HUES64 (cell line): ENCODE data around the gene SRD5A3.

Source experiments
- H3K27ac ChIP-seq: 2 replicates; pipeline ENCODE4 v1.7.0; 2013; ENCODE audit warnings: low read depth, low read length, inconsistent platforms
- H3K27me3 ChIP-seq: 2 replicates; pipeline ENCODE4 v1.6.1; 2013; ENCODE audit warnings: mild to moderate bottlenecking, low read length; ENCODE audit not compliant: insufficient read depth
- H3K36me3 ChIP-seq: 2 replicates; pipeline ENCODE4 v1.6.1; 2013; ENCODE audit warnings: mild to moderate bottlenecking, low read length; ENCODE audit not compliant: insufficient read depth
- H3K4me1 ChIP-seq: 2 replicates; pipeline ENCODE4 v1.6.1; 2013; ENCODE audit warnings: mild to moderate bottlenecking, low read length, moderate library complexity; ENCODE audit not compliant: insufficient read depth
- H3K4me3 ChIP-seq: 2 replicates; pipeline ENCODE4 v1.5.1; 2013; ENCODE audit warnings: mild to moderate bottlenecking, low read length, moderate library complexity
- H3K9ac ChIP-seq: 2 replicates; pipeline ENCODE4 v1.6.1; 2013; ENCODE audit warnings: mild to moderate bottlenecking, low read depth, low read length
- H3K9me3 ChIP-seq: 2 replicates; pipeline ENCODE4 v1.6.1; 2013; ENCODE audit warnings: low read depth, low read length; ENCODE audit not compliant: insufficient read depth
- WGBS: fragments of 150-250, 120-280 bp; methylation state at CpG from one replicate; pipeline ENCODE4 v1.1.7; 2013; ENCODE audit warnings: missing lambda C conversion rate; 5-methylcytosine and 5-hydroxymethylcytosine counted together

Gene SRD5A3

DNA sequence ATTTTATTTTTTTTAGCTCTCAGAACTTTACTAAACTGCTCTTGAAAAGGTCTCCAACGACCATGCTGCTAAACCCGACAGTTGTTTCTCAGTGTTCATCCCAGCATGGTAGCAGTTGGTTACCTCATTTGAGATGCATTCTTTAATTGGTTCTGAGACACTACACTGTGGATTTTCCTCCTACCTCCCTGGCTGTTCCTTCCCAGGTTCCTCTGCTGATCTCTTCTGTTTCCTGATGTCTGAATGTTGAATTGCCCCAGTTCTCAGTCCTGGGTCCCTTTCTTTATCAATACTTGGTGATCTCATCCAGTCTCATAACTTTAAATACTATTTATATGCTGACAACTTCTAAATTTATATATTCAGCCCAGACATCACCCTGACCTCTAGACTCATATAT is 30.7 kb downstream of the SRD5A3 start:
- 85% methylated on average over 2 of the region's 2 CpGs for WGBS
- Histone ChIP-seq H3K9me3 (no peaks in the 10 kb centered on the region), H3K36me3 (no peaks in the 10 kb centered on the region), H3K4me3 (no peak overlapping the region), H3K27ac (no peak overlapping the region), H3K27me3 (no peaks in the 10 kb centered on the region), H3K4me1 (no peaks in the 10 kb centered on the region), H3K9ac (no peak overlapping the region)

DNA sequence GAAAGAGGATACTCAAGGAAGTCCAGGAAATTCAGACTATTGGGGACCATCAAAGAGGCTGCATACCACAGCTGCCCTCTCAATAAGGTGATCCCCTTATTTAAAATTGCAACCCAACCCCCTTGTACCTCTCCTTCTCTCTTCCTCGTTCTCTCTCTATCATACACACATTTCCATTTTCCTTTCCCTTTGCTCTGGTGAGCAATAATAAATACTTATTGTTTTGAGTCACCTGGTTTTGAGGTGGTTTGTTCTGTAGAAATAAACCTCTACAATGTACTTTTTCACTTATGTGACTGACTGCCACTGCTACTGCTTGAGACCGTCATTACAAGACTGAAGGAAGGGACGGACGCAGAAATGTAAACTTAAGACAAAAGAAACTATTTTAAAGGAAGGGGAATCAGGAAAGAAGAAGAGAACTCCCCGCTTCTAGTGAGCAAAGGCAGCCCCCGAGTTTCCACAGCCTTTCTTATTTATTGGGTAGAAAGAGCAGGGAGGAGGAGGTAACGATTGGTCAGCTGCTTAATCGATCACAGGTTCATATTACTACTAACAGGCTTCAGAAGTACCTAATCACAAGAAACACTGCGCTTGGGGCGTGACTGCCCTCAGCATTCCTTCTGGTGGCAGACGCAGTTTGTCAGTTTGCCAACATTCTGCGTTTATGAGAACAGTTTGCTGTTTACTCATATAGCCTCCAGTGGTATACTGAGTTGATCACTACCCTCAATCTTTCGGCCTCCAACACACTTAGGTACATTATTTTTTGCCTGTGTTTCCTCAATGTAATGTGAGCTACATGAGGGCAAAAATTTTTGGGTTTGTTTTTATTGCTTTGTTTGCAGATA is 32.8 kb downstream of the SRD5A3 start:
- no peaks in the 10 kb centered on the region for H3K36me3 ChIP-seq
- H3K27me3 ChIP-seq = no peaks in the 10 kb centered on the region
- no peak overlapping the region for H3K4me3 ChIP-seq
- no peak overlapping the region for H3K9ac ChIP-seq
- no peaks in the 10 kb centered on the region for H3K4me1 ChIP-seq
- H3K9me3 ChIP-seq = no peaks in the 10 kb centered on the region
- WGBS = 94% methylated on average over 12 of the region's 13 CpGs
- H3K27ac ChIP-seq = no peak overlapping the region

DNA sequence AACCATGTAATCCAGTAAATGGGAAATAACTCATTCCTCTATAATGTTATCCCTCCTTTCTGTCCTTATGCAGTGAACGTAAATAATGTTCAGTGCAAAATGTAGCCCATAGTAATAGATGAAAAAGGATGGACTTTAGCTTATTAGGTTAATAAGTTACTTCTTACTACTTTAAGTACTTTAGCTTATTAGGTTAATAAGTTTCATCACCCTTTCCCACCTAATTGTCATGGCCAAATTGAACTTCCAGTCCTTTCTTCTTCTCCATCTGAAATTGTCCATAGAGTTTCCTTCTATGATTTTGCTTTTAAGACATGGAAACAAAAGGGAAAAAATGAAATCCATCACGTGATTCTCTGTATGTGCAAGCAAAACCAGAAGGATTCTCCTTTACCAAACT is 34.5 kb downstream of the SRD5A3 start:
- Histone ChIP-seq H3K4me1 (no peaks in the 10 kb centered on the region), H3K36me3 (no peaks in the 10 kb centered on the region), H3K9me3 (no peaks in the 10 kb centered on the region), H3K9ac (no peak overlapping the region), H3K27ac (no peak overlapping the region), H3K4me3 (no peak overlapping the region), H3K27me3 (no peaks in the 10 kb centered on the region)
- WGBS = 88% methylated on average over 1 of the region's 2 CpGs

DNA sequence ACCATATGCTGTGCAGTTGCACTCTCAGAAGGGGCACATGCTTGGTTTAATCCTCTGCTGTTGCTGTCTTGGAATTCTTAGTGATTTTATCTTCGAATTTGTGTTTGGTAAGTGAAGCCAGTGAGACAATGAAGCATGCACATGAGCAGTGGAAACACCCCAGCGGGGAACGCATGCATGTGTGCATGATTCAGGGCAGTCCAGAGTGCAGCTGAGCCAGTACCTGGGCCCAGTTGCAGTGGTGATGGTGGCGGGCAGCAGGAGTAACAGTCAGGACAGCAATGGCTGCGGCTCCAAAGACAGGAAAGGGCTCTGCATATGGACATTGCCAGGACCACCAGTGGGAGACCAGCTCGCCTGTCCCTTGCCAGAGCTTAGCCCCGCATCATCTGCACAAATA is 35.5 kb downstream of the SRD5A3 start:
- Histone ChIP-seq H3K4me3 (no peak overlapping the region), H3K36me3 (no peaks in the 10 kb centered on the region), H3K27me3 (no peaks in the 10 kb centered on the region), H3K9me3 (no peaks in the 10 kb centered on the region), H3K27ac (no peak overlapping the region), H3K9ac (no peak overlapping the region), H3K4me1 (0 out of 2 replicates have a peak, but pooled peaks cover 2% of the 10 kb centered on the region)
- WGBS = 91% methylated on average over 7 of the region's 7 CpGs

DNA sequence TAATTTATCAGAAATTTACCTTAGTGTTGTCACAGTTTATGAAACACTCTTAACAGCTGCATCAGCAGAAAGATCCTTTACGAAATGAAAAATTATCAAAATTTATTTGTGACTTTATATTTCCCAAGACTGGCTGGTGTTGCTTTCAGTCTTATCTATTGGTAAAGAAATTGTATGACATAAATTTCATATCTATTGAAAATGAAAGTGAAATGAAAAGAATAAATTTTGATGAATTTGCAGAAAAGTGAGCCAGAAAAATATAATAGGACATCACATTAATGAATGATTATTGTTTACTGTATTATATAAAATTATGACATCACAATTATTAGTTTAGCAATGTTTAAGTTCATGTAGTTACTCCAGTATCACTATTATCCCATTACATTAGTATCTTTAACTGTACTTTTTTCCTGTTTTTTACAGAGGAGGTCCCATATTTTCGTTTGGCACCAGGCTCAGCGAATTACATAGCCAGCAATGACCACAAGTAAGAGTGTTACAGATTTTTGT is 36.5 kb downstream of the SRD5A3 start:
- Histone ChIP-seq H3K27me3 (no peaks in the 10 kb centered on the region), H3K9me3 (no peaks in the 10 kb centered on the region), H3K4me1 (0 out of 2 replicates have a peak, but pooled peaks cover 2% of the 10 kb centered on the region), H3K36me3 (no peaks in the 10 kb centered on the region), H3K9ac (no peak overlapping the region), H3K4me3 (no peak overlapping the region), H3K27ac (no peak overlapping the region)
- WGBS = 94% methylated on average over 2 of the region's 3 CpGs

DNA sequence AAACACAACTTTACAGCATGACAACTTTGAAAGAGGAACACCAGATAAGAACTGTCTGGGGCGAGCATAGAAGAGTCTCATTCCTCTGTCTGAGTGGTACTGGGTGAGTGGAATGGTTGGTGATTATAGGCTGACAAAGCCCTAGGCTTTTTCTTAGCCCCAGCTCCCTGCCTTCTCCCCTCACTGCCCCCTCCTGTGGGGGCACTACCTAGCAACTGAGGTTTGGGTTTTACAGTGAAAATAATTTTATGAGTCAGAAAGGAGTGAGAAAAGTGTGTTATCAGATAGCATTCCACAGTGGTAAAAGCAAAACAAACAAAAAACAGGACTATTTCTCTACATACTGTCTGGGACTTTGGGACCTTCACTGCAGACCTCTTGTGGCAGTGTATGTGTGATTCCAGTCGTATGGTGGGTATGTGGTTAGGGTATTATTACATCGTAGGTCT is 39.2 kb downstream of the SRD5A3 start:
- WGBS = 92% methylated on average over 3 of the region's 3 CpGs
- H3K27ac ChIP-seq = no peak overlapping the region
- H3K9ac ChIP-seq = no peak overlapping the region
- 0 out of 2 replicates have a peak, but pooled peaks cover 2% of the 10 kb centered on the region for H3K4me1 ChIP-seq
- no peak overlapping the region for H3K4me3 ChIP-seq
- no peaks in the 10 kb centered on the region for H3K36me3 ChIP-seq
- no peaks in the 10 kb centered on the region for H3K27me3 ChIP-seq
- no peaks in the 10 kb centered on the region for H3K9me3 ChIP-seq

DNA sequence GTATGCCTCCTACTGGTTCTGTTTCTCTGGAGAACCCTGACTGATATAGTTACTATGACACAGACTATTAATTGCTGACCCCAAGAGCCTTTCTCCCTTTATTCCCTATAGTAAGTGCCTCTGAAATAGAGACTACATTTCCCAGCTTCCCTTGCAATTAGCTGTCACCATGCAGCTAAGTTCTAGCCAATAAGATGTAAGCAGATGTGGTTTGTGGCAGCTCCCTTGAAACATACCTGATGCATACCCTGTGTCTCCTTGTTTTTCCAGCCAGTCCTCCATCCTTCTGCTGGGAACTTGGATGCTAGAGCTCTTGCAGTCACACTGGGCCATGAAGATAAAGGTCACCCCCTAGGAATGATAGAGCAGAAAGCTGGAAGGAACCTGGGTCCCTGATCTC is 40.0 kb downstream of the SRD5A3 start:
- Histone ChIP-seq H3K9ac (no peak overlapping the region), H3K4me1 (0 out of 2 replicates have a peak, but pooled peaks cover 2% of the 10 kb centered on the region), H3K27ac (no peak overlapping the region), H3K4me3 (no peak overlapping the region), H3K27me3 (no peaks in the 10 kb centered on the region), H3K9me3 (no peaks in the 10 kb centered on the region), H3K36me3 (no peaks in the 10 kb centered on the region)

DNA sequence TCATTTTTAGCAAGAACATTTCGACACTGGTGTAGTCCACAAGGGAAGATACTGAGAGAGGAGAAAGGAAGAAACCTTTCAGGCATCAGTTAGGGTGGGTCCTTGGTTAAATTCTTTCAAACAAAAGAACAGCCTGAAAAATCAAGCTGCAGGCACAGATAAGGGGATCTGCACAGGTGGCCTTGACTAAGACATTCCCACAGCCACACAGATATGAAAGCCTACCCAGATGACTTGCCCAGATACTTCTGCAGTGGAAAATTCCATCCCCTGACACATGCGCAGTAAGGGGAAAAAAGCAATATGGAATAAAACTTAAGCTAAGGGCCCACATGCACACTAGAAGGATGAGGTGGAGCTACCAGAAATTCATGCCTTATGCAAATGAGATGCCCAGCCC is 40.8 kb downstream of the SRD5A3 start:
- no peaks in the 10 kb centered on the region for H3K9me3 ChIP-seq
- H3K4me1 ChIP-seq = 0 out of 2 replicates have a peak, but pooled peaks cover 2% of the 10 kb centered on the region
- no peaks in the 10 kb centered on the region for H3K36me3 ChIP-seq
- H3K4me3 ChIP-seq = no peak overlapping the region
- 92% methylated on average over 2 of the region's 2 CpGs for WGBS
- H3K27ac ChIP-seq = no peak overlapping the region
- no peak overlapping the region for H3K9ac ChIP-seq
- H3K27me3 ChIP-seq = no peaks in the 10 kb centered on the region

DNA sequence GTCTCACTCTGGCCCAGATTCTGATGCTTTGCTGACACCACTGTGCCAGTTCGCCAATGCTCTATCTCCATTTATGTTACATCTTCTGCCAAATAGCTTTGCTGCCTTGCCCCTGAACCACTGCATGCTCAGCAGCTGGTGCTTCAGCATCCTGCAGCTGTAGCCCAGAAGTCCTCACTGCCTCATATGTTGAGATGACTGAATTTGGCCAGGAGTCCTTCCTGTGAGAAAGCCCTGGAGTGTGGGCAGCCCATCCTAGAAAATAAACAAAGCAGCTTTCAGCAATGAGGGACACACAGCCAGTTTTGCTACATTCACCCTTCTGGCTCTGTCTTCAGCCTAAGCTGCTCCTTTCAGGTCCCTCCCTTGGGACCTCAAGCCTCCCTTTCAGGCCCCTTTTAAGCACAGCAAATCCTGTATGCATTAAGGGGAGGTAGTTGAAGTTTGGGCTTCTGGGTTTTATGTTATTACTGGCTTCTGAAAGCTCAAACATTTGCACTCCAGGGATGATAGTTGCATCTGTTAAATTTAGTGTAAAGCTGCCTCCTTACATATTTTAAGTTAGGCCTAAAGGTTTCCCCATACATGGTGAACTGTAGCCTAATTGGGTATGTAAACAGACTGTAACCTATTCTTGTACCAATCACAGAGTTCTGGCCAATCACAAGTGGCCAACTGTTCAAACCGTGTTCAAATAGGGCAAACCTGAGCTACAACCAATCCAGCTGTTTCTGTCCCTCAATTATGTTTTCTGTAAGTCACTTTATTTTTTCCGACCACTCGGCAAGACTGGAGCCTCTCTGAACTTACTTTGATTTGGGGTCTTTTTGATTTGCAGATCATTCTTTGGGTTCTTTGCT is 47.6 kb downstream of the SRD5A3 start:
- no peak overlapping the region for H3K4me3 ChIP-seq
- peaks cover 11% of the 10 kb centered on the region for H3K36me3 ChIP-seq
- H3K27me3 ChIP-seq = no peaks in the 10 kb centered on the region
- no peak overlapping the region for H3K9ac ChIP-seq
- no peaks in the 10 kb centered on the region for H3K9me3 ChIP-seq
- peaks cover 9% of the 10 kb centered on the region for H3K4me1 ChIP-seq
- WGBS = 94% methylated on average over 4 of the region's 4 CpGs
- no peak overlapping the region for H3K27ac ChIP-seq

DNA sequence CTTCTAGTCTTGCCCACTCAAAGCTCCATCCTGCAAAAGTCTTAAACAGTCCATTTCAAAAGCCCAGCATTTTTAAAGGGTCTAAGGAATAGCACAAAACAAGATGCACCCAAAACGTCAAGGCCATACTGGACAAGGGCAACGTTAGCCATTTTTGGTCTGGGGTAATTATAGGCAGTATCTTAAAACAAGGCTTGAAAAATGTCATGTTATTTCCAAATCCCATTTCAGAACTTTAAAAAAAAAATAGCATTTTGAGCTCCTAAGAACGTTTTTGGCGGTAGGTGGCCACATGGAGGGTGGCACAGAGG is 49.1 kb downstream of the SRD5A3 start:
- Histone ChIP-seq H3K9me3 (no peaks in the 10 kb centered on the region), H3K27me3 (no peaks in the 10 kb centered on the region), H3K36me3 (peaks cover 20% of the 10 kb centered on the region), H3K4me1 (peaks cover 11% of the 10 kb centered on the region), H3K9ac (peak overlapping the region; percentile 89), H3K4me3 (peak overlapping the region; percentile 95), H3K27ac (no peak overlapping the region)
- WGBS = 4% methylated on average over 4 of the region's 4 CpGs
